CD4-positive, alpha-beta T cell treated with Interleukin-6 for 4 hours (primary cell): Measurements from ENCODE around the gene SLC35F3.
"Not testable (repeated sequence)": the region's sequence is repeated elsewhere in the genome, so short reads cannot be mapped to it uniquely, and the experiment has no call there.

Experiments used
- DNase-seq: peaks from one replicate; pipeline ENCODE4 v3.0.0-alpha.2; 2020; ENCODE audit warnings: mixed read lengths

Gene SLC35F3

GRCh38 chr1:234231061-234231892 lies 326.8 kb downstream of the SLC35F3 start:
- peak; percentile 39 for DNase-seq

DNA sequence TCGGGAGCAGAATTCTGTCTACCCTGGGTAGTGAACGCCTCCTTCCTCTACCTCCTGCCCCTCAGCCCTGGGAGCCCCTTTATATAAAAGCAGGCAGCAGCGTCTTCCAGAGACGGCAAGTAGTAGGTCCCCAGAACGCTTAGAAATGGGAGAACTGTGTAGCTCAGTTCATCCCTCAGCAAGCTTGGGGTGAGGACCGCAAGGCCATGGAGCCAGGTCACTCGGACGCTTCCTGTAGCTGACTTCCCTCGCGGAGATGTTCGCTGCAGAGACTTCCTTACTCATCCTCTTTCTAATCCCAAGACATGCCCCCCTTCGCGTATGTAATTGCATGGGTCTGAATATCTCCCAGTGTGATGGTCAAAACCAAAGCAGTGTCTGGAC lies 327.4 kb downstream of the SLC35F3 start:
- no peak for DNase-seq

- no peak for DNase-seq
These were observed 329.7 kb downstream of the SLC35F3 start for GRCh38 chr1:234234199-234234598.

- no peak for DNase-seq
These were observed 331.0 kb downstream of the SLC35F3 start for GRCh38 chr1:234235434-234235881.

DNA sequence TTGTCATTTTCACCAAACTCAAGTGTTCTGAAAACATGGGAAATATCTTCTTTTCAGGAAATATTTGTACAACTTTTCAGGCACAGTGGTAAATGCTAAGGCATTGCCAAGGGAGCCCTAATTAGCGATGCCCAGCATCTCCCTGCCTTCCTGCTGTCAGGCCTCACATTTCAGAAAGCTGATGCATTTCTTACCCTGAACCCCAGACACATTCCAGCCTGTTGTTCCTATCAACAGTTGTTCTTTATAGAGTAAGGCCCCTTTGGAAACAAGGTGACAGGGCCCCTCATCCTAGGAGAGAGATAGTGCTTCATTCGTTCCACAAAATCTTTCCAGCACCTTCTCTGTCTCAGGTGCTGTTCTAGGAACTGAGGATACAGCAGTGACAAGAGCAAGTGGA lies 332.9 kb downstream of the SLC35F3 start:
- DNase-seq = no peak

GRCh38 chr1:234238060-234238459 lies 333.6 kb downstream of the SLC35F3 start:
- no peak for DNase-seq

GRCh38 chr1:234239515-234239914 lies 335.0 kb downstream of the SLC35F3 start:
- no peak for DNase-seq

- DNase-seq = no peak
These were observed 335.5 kb downstream of the SLC35F3 start for GRCh38 chr1:234239936-234240335.

DNA sequence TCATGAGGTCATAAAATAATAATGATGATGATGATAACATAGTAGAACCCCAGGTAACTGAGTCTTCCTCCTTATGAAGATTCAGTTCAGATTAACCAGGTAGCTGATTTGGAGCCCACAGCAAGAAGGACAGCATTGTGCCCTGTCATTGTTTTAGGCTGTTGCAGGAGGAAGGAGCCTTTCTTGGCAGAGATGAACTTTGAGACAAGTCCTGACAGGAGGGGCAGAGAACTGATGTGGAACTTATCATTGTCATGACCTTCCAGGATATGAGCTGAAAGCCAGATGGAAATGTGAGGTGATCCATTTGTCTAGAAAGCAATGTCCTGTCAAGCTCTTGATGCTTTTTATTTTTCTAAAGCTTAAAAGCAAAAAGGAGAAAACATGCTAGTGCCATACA lies 336.2 kb downstream of the SLC35F3 start:
- DNase-seq = no peak

GRCh38 chr1:234241941-234242490 lies 337.5 kb downstream of the SLC35F3 start:
- DNase-seq = no peak

GRCh38 chr1:234243521-234244260 lies 339.2 kb downstream of the SLC35F3 start:
- DNase-seq = no peak

- DNase-seq = no peak
These were observed 340.0 kb downstream of the SLC35F3 start for GRCh38 chr1:234244482-234244881.

- DNase-seq = no peak
These were observed 342.2 kb downstream of the SLC35F3 start for GRCh38 chr1:234246638-234247116.

- not testable (repeated sequence) for DNase-seq
These were observed 343.3 kb downstream of the SLC35F3 start for GRCh38 chr1:234247746-234248145.

GRCh38 chr1:234250747-234251146 lies 346.3 kb downstream of the SLC35F3 start:
- no peak for DNase-seq

- no peak for DNase-seq
These were observed 349.3 kb downstream of the SLC35F3 start for GRCh38 chr1:234253732-234254131.

DNA sequence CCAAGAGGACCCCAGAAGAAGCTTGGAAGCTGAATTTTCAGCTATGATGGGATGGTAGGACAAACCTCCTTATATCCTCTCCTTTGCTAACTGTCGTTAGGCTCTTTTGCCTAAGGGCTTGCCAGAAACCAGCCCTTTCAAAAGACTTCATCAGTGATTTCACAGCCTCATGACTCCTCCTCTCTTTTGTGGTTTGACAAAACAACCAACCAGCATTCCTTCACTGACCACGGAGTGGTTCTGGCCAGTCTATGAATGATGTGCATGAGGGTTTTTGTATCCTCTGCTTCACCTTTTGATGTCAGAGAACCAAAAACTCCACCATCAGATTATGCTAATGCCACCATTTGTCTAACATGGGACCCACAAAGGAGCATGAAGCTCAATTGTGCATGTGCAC lies 351.9 kb downstream of the SLC35F3 start:
- no peak for DNase-seq

DNA sequence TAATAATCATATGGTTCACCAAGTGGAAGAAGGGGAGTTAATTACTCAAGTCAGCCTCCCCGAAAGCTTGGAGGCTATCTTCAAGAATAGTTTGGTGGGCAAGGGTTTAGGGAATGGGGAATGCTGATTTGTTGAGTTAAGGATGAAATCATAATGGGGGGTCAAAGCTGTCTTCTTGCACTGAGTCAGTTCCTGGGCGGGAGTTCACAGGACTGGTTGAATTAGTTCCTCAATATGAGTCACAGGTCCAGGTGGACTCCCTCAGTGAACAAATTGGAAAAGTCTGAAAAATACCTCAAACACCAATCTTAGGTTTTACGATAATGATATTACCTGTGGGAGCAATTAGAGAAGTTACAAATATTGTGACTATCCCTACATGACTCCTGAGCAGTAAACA lies 353.6 kb downstream of the SLC35F3 start:
- DNase-seq = no peak

DNA sequence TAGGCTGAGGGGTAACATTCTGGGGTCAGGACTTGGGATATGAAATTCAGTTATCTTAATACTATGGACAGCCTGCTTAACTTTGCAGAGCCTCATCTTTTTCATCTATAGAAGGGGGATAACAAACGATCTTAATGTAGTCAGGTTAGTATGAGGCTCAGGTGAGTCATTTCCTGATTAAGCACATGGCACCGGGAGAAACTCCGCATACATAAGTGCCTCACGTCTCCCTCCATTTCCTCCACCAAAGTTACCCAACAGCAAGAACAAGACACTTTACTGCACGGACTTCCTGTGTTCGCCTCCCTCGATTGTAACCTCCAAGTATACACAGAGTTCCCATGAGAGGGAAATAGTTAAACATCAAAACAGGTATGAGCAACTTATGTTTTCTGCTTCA lies 356.1 kb downstream of the SLC35F3 start:
- DNase-seq = peak; percentile 22

DNA sequence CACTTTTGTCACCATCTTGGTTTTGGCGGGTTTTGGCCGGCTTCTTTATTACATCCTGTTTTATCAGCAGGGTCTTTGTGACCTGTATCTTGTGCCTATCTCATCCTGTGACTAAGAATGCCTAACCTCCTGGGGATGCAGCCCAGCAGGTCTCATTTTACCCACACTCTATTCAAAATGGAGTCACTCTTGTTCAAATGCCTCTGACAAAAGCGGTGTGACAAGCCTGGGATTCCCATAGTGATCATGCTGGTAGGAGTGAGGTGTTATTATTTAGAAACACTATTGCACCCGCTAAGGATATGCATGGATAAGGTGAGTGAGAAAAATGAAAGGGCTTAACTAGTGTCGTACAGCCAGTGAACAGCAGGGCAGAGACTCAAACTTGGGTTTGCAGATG lies 357.1 kb downstream of the SLC35F3 start:
- no peak for DNase-seq

GRCh38 chr1:234262007-234262753 lies 357.7 kb downstream of the SLC35F3 start:
- DNase-seq = no peak

- no peak for DNase-seq
These were observed 358.3 kb downstream of the SLC35F3 start for GRCh38 chr1:234262754-234263105.

DNA sequence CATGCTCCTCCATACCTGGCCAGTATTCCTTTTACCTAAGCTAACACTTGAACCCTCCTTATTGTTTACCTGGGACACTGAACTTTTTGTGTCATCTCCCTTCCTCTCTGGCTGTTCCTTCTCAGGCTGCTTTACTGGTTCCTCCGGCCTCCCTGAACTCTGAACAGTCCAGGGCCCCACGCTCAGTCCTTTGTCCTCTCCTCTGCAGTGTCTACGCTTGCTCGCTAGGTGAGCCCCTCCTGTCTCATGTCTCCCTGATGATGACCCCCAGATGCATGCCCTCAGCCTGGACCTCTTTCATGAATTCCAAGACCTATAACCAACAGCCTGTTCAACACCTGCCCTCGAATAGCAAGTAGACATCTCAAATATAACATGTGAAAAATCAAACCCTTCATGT lies 360.4 kb downstream of the SLC35F3 start:
- DNase-seq = no peak
